Astrocyte (in vitro differentiated cells and primary cell): ENCODE data around the gene DXO.

Source experiments
- CTCF ChIP-seq: IDR thresholded peaks from 2 replicates; pipeline ENCODE4 v1.5.1; 2011; ENCODE audit warnings: low read depth, mild to moderate bottlenecking, inconsistent platforms, low read length, moderate library complexity; ENCODE audit not compliant: insufficient read depth
- EZH2 ChIP-seq: IDR thresholded peaks from 2 replicates; pipeline ENCODE4 v1.6.1; 2012; ENCODE audit warnings: mild to moderate bottlenecking, low read length, inconsistent platforms; ENCODE audit not compliant: insufficient read depth

GRCh38 chr6:31958412-31958740, 13.6 kb downstream of the DXO start:
- no peak for TF ChIP-seq EZH2
- TF ChIP-seq CTCF: no peak
